HL-60/S4 treated with retinoic acid at 250 ng/mL for 4 days and 3 days (cell line): ENCODE measurements around the gene GAPVD1.

ENCODE experiments used
- in situ Hi-C: fragments of 300-500 bp; cut with MboI; formaldehyde crosslinking; loops from 2 replicates; pipeline ENCODE4 v1.7.0; 2022; ENCODE audit warnings: low sequenced_read_pairs

Gene GAPVD1

DNA sequence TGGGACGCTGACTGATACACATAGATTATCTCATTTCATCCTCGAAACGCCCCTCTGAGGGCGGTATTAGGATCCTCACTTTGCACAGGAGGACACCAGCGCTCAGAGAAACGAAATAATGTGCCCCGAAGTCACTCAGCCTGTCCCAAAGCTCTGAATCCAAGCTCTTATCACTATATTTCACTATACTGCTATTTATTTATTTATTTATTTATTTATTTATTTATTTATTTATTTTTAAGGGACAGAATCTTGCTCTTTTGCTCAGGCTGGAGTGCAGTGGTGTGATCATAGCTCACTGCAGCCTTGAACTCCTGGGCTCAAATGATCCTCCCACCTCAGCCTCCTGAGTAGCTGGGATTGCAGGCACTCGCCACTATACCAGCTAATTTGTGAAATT lies 138.6 kb downstream of the GAPVD1 start:
- in situ Hi-C loops, result loop anchor here (10.0 to 25.0 kb wide), 3 partner anchors 837 to 1095 kb away; no protein-coding TSS in a partner anchor

- in situ Hi-C loops, result loop anchor here (10.0 to 25.0 kb wide), 3 partner anchors 836 to 1094 kb away; no protein-coding TSS in a partner anchor
Measured at GRCh38 chr9:125400725-125401716, 139.4 kb downstream of the GAPVD1 start.

DNA sequence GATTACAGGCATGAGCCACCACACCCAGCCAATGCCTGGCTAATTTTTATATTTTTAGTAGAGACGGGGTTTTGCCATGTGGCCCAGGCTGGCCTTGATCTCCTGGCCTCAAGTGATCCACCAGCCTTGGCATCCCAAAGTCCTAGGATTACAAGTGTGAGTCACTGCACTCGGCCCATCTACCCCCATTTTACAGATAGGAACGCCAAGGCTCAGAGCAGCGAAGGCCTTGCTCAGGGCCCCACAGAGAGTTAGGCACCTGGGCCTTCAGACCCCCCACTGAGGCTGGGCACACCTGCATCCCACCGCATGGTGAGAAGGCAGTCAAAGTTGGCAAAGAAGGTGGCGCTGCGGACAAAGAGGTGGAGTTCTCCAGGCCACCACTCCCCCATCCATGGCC lies 143.1 kb downstream of the GAPVD1 start:
- in situ Hi-C loops, result loop anchor here (10.0 to 25.0 kb wide), 3 partner anchors 833 to 1090 kb away; no protein-coding TSS in a partner anchor

DNA sequence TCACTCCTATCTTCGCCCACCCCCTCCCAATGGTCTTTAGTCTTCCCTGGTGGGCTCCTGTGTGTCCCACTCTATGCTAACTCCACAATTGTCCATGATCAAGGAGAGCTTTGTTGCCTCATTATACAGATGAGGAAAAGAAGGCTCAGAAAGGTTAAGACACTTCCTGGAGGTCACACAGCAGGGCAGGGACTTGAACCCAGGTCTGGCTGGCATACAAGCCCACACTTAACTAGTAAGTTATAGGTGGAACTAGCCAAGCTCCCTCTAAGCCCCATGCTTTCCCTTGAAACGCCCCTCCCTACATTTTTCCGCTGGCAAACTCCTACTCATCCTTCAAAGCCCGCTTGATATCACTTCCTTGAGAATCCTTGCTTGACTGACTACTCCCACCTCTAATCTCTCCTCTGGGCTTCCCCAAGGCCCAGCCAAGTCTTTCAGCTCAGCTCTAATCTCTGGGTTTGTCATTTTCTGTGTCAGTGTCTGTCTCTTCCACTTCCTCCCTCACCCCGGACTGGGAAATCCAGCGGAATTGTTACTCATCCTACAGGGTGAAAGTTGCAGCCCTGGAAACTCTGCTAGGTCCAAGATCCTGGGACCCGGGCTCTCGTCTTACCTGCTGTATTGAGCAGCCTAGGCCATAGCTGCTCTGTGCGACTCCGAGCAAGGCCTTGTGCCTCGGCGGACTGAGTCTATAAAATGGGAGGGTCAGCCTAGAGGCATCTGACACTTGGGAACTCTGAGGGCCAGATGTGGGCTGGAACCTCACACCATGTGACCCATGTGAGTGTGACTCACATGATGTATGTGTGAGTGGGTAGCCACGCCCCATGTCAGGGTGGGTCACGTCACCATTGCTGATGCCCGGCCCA lies 144.5 kb downstream of the GAPVD1 start:
- in situ Hi-C loops, result loop anchor here (10.0 to 25.0 kb wide), 3 partner anchors 831 to 1089 kb away; no protein-coding TSS in a partner anchor

DNA sequence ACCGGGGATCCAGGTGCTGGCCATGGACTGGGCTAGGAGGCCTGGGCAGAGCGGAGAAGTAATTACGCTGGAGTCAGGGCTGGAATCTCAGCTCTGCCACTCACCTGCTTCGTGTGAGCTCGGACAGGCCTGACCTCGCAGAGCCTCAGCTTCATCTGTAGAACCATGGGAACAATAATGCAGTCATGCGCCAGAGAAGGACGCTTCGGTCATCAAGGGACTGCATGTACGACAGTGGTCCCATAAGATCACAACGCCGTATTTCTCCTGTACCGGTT lies 145.1 kb downstream of the GAPVD1 start:
- in situ Hi-C loops, result loop anchor here (10.0 to 25.0 kb wide), 3 partner anchors 831 to 1088 kb away; no protein-coding TSS in a partner anchor

- in situ Hi-C loops, result loop anchor here (10.0 to 25.0 kb wide), 3 partner anchors 830 to 1087 kb away; no protein-coding TSS in a partner anchor
Measured at GRCh38 chr9:125407432-125407973, 145.9 kb downstream of the GAPVD1 start.

DNA sequence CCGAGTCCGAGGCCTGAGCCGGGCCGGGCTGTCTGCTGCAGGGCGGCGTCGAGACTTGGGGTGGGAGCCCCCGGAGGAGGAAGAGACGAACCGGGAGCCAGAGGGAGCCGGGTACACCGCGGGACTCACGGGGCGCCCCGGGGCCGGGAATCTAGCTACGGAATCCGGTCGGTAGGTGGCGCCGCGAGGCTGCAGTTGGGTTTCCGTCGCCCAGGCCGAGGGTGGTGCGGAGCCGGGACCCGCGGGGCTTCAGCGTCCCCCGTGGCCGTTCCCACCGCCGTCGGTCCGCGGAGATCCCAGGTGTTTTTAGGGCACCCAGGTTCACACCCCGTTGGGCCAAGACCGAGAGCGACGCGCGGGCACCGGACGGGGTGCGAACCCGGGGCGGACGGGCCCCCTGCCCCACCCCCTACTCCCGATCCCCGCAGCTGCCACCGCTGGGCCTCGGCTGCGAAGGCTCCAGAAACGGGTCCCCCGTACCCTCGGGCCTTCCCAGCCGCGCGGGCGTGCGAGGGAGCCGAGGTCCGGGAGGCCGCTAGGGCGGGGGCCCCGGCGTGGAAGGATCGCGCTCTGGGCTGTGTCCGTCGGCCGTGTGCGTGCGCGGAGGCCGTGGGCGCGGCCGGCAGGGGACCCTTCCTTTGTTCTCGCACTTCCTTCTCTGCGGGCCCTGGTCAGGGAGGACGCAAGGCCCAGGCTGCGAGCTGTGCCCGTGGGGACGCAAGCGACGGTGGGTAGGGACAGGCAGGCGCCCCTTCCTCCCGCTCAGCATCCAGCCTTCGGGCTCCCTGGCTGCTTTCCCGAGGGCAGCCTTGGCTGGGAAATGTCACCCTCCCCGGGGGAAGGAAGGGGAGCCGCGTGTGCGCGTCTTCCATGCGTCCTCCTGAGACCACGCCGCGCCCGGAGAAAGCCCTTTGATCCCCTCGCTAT lies 146.6 kb downstream of the GAPVD1 start:
- in situ Hi-C loops, result loop anchor here (10.0 to 25.0 kb wide), 3 partner anchors 829 to 1087 kb away; no protein-coding TSS in a partner anchor

GRCh38 chr9:125409217-125409636 lies 147.6 kb downstream of the GAPVD1 start:
- in situ Hi-C loops, result loop anchor here (10.0 to 25.0 kb wide), 3 partner anchors 828 to 1086 kb away; no protein-coding TSS in a partner anchor

DNA sequence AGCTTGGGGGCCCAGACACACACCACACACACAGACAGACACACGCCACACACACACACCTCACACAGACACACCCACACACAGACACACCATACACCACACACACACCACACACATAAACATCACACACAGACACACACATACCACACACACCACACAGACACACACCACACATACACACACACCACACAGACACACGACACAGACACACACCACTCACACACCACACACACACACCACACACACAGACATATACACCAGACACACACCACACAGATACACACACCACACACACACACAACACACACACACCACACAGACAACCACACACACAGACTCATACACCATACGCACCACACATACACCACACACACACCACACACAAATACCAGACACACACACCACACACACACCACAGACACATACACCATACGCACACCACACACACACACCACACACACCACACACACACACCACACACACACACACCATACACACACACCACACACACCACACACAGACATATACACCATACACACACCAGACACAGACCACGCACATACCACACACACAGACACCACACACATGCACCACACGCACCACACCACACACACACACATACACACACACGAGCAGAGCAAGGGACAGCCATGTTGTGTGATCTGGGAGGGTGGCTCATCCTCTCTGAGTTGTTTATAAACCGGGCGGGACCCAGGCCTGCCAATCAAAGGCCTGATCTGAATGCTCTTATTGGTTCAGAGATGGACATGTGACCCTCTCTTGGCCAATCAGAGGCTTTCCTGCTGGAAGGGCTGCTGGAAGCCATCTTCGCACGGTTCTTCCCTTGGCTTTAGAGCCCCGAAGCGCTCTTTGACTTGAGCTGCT lies 148.3 kb downstream of the GAPVD1 start:
- in situ Hi-C loops, result loop anchor here (10.0 to 25.0 kb wide), 3 partner anchors 827 to 1085 kb away; no protein-coding TSS in a partner anchor

- in situ Hi-C loops, result loop anchor here (25.0 kb wide), 1 partner anchor 827 kb away; no protein-coding TSS in a partner anchor
Measured at GRCh38 chr9:125410522-125410894, 148.9 kb downstream of the GAPVD1 start.

GRCh38 chr9:125411171-125411756 lies 149.6 kb downstream of the GAPVD1 start:
- in situ Hi-C loops, result loop anchor here (25.0 kb wide), 1 partner anchor 826 kb away; no protein-coding TSS in a partner anchor

DNA sequence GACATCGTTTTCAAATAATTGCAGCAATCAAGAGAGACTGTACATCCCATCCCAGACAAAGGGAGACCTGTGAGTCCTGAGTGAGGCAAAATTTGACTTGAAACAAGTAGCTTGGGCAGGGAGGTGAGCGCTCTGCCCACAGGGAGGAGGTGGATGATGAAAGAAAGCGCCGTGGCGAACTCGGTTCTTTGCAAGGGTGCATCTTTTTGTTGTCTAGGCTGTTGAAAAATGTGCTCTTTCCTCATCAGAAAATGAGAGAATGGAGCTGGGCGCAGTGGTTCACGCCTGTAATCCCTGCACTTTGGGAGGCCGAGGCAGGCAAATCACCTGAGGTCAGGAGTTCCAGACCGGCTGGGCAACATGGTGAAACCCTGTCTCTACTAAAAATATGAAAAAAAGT lies 150.5 kb downstream of the GAPVD1 start:
- in situ Hi-C loops, result loop anchor here (25.0 kb wide), 1 partner anchor 825 kb away; no protein-coding TSS in a partner anchor

GRCh38 chr9:125413579-125413978 lies 152.0 kb downstream of the GAPVD1 start:
- in situ Hi-C loops, result loop anchor here (25.0 kb wide), 1 partner anchor 824 kb away; no protein-coding TSS in a partner anchor

DNA sequence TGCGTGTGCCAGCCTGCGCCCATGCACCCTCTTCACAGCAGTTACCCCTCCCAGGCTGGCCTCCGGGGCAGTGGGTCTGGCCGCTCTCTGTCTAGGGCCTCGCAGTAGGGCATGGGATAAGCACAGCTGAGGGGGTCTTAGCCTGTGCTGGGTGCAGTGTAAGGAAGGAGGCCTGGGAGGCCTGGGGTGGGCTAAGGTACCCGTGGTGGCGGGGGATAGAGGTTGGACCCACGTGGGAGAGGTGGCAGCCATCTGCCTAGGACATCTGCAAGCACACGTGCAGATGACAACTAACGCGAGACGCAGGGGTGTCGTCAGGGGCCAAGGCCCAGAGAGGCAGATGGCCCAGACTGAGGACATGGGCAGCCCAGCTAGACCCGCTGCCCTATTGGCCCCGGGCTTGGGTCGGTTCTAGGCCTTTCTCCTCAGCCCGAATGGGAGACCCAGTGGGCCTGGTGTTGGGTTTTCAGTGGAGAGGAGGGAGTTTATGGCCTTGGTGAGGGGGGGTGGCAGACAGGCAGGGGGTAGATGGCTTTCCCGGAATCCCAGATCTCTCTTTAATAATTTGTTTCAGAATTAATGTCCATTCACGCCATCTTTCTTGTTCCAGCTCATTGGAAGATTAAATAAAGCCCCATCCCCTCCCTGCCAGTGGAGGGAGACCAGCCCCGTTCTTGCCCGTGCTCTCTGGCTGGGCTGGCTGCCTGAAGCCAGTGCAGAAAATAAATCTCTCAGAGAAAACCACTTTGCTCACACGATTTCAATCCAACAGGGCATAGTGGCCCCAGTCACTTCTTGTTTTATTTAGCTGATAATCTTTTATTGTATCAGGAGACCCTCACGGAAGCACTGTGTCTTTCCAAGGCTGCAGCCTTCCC lies 154.2 kb downstream of the GAPVD1 start:
- in situ Hi-C loops, result loop anchor here (25.0 kb wide), 1 partner anchor 821 kb away; no protein-coding TSS in a partner anchor

GRCh38 chr9:125416517-125416916 lies 154.9 kb downstream of the GAPVD1 start:
- in situ Hi-C loops, result loop anchor here (25.0 kb wide), 1 partner anchor 821 kb away; no protein-coding TSS in a partner anchor
